ENCODE results near the gene PRPF18.

PRPF18 gene

GRCh38 chr10:13658871-13659685 lies 72.3 kb downstream of the PRPF18 start:
- peaks cover 3% of the 10 kb centered on the region; the same call in 1 of the 2 replicates for H3K4me1 ChIP-seq (ENCODE audit: insufficient read depth, low read length)
- no peak overlapping the region for H3K9ac ChIP-seq (ENCODE audit: low read depth, low read length)
- H3K9me3 ChIP-seq (ENCODE audit: control insufficient read depth, insufficient read depth, low read length): no peaks in the 10 kb centered on the region
- peaks cover 36% of the 10 kb centered on the region for H3K36me3 ChIP-seq (ENCODE audit: insufficient read depth, low read length)

- Histone ChIP-seq H3K36me3 (ENCODE audit: insufficient read depth, low read length) (peaks cover 34% of the 10 kb centered on the region), H3K4me1 (ENCODE audit: insufficient read depth, low read length) (peaks cover 3% of the 10 kb centered on the region; the same call in 1 of the 2 replicates), H3K9me3 (ENCODE audit: control insufficient read depth, insufficient read depth, low read length) (no peaks in the 10 kb centered on the region), H3K9ac (ENCODE audit: low read depth, low read length) (no peak overlapping the region)
Observed at GRCh38 chr10:13659887-13660550, 73.3 kb downstream of the PRPF18 start.

- Histone ChIP-seq H3K4me1 (ENCODE audit: insufficient read depth, low read length) (peaks cover 3% of the 10 kb centered on the region; the same call in 1 of the 2 replicates), H3K9me3 (ENCODE audit: control insufficient read depth, insufficient read depth, low read length) (no peaks in the 10 kb centered on the region), H3K9ac (ENCODE audit: low read depth, low read length) (no peak overlapping the region), H3K36me3 (ENCODE audit: insufficient read depth, low read length) (peaks cover 34% of the 10 kb centered on the region)
Observed at GRCh38 chr10:13660551-13660920, 73.8 kb downstream of the PRPF18 start.

- H3K36me3 ChIP-seq (ENCODE audit: insufficient read depth, low read length): peaks cover 35% of the 10 kb centered on the region
- H3K9ac ChIP-seq (ENCODE audit: low read depth, low read length): no peak overlapping the region
- H3K4me1 ChIP-seq (ENCODE audit: insufficient read depth, low read length): peaks cover 3% of the 10 kb centered on the region; the same call in 1 of the 2 replicates
- H3K9me3 ChIP-seq (ENCODE audit: control insufficient read depth, insufficient read depth, low read length): no peaks in the 10 kb centered on the region
Observed at GRCh38 chr10:13661256-13661655, 74.5 kb downstream of the PRPF18 start.

- H3K36me3 ChIP-seq (ENCODE audit: insufficient read depth, low read length): peaks cover 26% of the 10 kb centered on the region
- no peak overlapping the region for H3K9ac ChIP-seq (ENCODE audit: low read depth, low read length)
- no peaks in the 10 kb centered on the region for H3K9me3 ChIP-seq (ENCODE audit: control insufficient read depth, insufficient read depth, low read length)
- H3K4me1 ChIP-seq (ENCODE audit: insufficient read depth, low read length): peaks cover 6% of the 10 kb centered on the region; the same call in 1 of the 2 replicates
Observed at GRCh38 chr10:13665516-13666262, 78.9 kb downstream of the PRPF18 start.

GRCh38 chr10:13668126-13668525 lies 81.4 kb downstream of the PRPF18 start:
- H3K9me3 ChIP-seq (ENCODE audit: control insufficient read depth, insufficient read depth, low read length): no peaks in the 10 kb centered on the region
- H3K36me3 ChIP-seq (ENCODE audit: insufficient read depth, low read length): peaks cover 23% of the 10 kb centered on the region
- H3K4me1 ChIP-seq (ENCODE audit: insufficient read depth, low read length): peaks cover 15% of the 10 kb centered on the region

GRCh38 chr10:13669182-13669855 lies 82.6 kb downstream of the PRPF18 start:
- Histone ChIP-seq H3K9ac (ENCODE audit: low read depth, low read length) (no peak overlapping the region), H3K36me3 (ENCODE audit: insufficient read depth, low read length) (peaks cover 23% of the 10 kb centered on the region), H3K4me1 (ENCODE audit: insufficient read depth, low read length) (peaks cover 24% of the 10 kb centered on the region), H3K9me3 (ENCODE audit: control insufficient read depth, insufficient read depth, low read length) (no peaks in the 10 kb centered on the region)

More at GRCh38 chr10:13668126-13668525, 81.4 kb downstream of the PRPF18 start:
- no peak overlapping the region for H3K9ac ChIP-seq (ENCODE audit: low read depth, low read length)

- H3K9ac ChIP-seq (ENCODE audit: low read depth, low read length): no peak overlapping the region
- peaks cover 24% of the 10 kb centered on the region for H3K4me1 ChIP-seq (ENCODE audit: insufficient read depth, low read length)
- peaks cover 26% of the 10 kb centered on the region for H3K36me3 ChIP-seq (ENCODE audit: insufficient read depth, low read length)
- no peaks in the 10 kb centered on the region for H3K9me3 ChIP-seq (ENCODE audit: control insufficient read depth, insufficient read depth, low read length)
Observed at GRCh38 chr10:13669901-13670300, 83.1 kb downstream of the PRPF18 start.

- peaks cover 24% of the 10 kb centered on the region for H3K4me1 ChIP-seq (ENCODE audit: insufficient read depth, low read length)
- H3K36me3 ChIP-seq (ENCODE audit: insufficient read depth, low read length): peaks cover 27% of the 10 kb centered on the region
- no peaks in the 10 kb centered on the region for H3K9me3 ChIP-seq (ENCODE audit: control insufficient read depth, insufficient read depth, low read length)
- no peak overlapping the region for H3K9ac ChIP-seq (ENCODE audit: low read depth, low read length)
Observed at GRCh38 chr10:13670311-13670710, 83.5 kb downstream of the PRPF18 start.

- Histone ChIP-seq H3K9ac (ENCODE audit: low read depth, low read length) (no peak overlapping the region), H3K9me3 (ENCODE audit: control insufficient read depth, insufficient read depth, low read length) (no peaks in the 10 kb centered on the region), H3K4me1 (ENCODE audit: insufficient read depth, low read length) (peaks cover 24% of the 10 kb centered on the region), H3K36me3 (ENCODE audit: insufficient read depth, low read length) (peaks cover 19% of the 10 kb centered on the region)
Observed at GRCh38 chr10:13671904-13672303, 85.1 kb downstream of the PRPF18 start.

GRCh38 chr10:13672548-13672947 lies 85.8 kb downstream of the PRPF18 start:
- Histone ChIP-seq H3K36me3 (ENCODE audit: insufficient read depth, low read length) (peaks cover 19% of the 10 kb centered on the region), H3K9ac (ENCODE audit: low read depth, low read length) (no peak overlapping the region), H3K4me1 (ENCODE audit: insufficient read depth, low read length) (peaks cover 24% of the 10 kb centered on the region)

GRCh38 chr10:13673156-13673555 lies 86.4 kb downstream of the PRPF18 start:
- Histone ChIP-seq H3K9me3 (ENCODE audit: control insufficient read depth, insufficient read depth, low read length) (no peaks in the 10 kb centered on the region), H3K4me1 (ENCODE audit: insufficient read depth, low read length) (peaks cover 24% of the 10 kb centered on the region), H3K9ac (ENCODE audit: low read depth, low read length) (no peak overlapping the region), H3K36me3 (ENCODE audit: insufficient read depth, low read length) (peaks cover 17% of the 10 kb centered on the region; the same call in 1 of the 2 replicates)

More at GRCh38 chr10:13672548-13672947, 85.8 kb downstream of the PRPF18 start:
- H3K9me3 ChIP-seq (ENCODE audit: control insufficient read depth, insufficient read depth, low read length): no peaks in the 10 kb centered on the region

GRCh38 chr10:13674645-13675588 lies 88.2 kb downstream of the PRPF18 start:
- no peaks in the 10 kb centered on the region for H3K9me3 ChIP-seq (ENCODE audit: control insufficient read depth, insufficient read depth, low read length)
- peaks cover 24% of the 10 kb centered on the region for H3K4me1 ChIP-seq (ENCODE audit: insufficient read depth, low read length)
- H3K9ac ChIP-seq (ENCODE audit: low read depth, low read length): no peak overlapping the region
- peaks cover 13% of the 10 kb centered on the region; the same call in 1 of the 2 replicates for H3K36me3 ChIP-seq (ENCODE audit: insufficient read depth, low read length)
